B cell (primary cell): ENCODE data around the gene RERE.

Experiments used
- EZH2 ChIP-seq: IDR thresholded peaks from 2 replicates; pipeline ENCODE4 v1.6.1; 2012; ENCODE audit warnings: borderline replicate concordance, low read depth, mild to moderate bottlenecking, moderate library complexity, low read length; ENCODE audit not compliant: insufficient read depth, poor library complexity, severe bottlenecking
- TF ChIP-seq, protein P1 (sequence below): fragments of 200-600 bp; IDR thresholded peaks from one replicate; pipeline ENCODE4 v1.8.0; 2022; ENCODE audit warnings: antibody characterized with exemption, mild to moderate bottlenecking

GRCh38 chr1:8722366-8722765 lies 95.1 kb downstream of the RERE start:
- TF ChIP-seq, protein P1, sequence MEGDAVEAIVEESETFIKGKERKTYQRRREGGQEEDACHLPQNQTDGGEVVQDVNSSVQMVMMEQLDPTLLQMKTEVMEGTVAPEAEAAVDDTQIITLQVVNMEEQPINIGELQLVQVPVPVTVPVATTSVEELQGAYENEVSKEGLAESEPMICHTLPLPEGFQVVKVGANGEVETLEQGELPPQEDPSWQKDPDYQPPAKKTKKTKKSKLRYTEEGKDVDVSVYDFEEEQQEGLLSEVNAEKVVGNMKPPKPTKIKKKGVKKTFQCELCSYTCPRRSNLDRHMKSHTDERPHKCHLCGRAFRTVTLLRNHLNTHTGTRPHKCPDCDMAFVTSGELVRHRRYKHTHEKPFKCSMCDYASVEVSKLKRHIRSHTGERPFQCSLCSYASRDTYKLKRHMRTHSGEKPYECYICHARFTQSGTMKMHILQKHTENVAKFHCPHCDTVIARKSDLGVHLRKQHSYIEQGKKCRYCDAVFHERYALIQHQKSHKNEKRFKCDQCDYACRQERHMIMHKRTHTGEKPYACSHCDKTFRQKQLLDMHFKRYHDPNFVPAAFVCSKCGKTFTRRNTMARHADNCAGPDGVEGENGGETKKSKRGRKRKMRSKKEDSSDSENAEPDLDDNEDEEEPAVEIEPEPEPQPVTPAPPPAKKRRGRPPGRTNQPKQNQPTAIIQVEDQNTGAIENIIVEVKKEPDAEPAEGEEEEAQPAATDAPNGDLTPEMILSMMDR, result no peak
- no peak for TF ChIP-seq EZH2
